MCF 10A (cell line): Measurements from ENCODE around the gene FADS3. TPM values are rescaled to one million over a fixed set of nuclear protein-coding genes. Genes with fewer than 3 reads are reported as not detected.

Experiments
- BruUV-seq: library from RNA; stranded (reverse); fragments of 400-500 nt; replicated peaks from 2 replicates; lab custom pipeline; 2021; lab: Mats Ljungman, UMichigan
- CTCF ChIA-PET: fragments of 300-600 bp; sonication (Branson Sonifier 250); formaldehyde crosslinking; extraction: SDS; loops from one replicate; lab custom pipeline; 2021; ENCODE audit warnings: antibody characterized with exemption, inconsistent platforms; lab: Yijun Ruan, JAX
- POLR2A ChIA-PET: fragments of 300-600, 350-650 bp; sonication (Branson Sonifier 250); formaldehyde crosslinking; extraction: SDS; loops from one replicate; lab custom pipeline; 2020; ENCODE audit warnings: antibody characterized with exemption, inconsistent platforms; lab: Yijun Ruan, JAX
- DNase-seq: peaks from one replicate; pipeline ENCODE4 v3.0.0-alpha.2; 2018; ENCODE audit not compliant: unreplicated experiment
- H3K27ac Mint-ChIP-seq: one replicate; pipeline ENCODE4 v1.8.0; 2022; ENCODE audit warnings: mild to moderate bottlenecking, low read depth, mixed read lengths; ENCODE audit not compliant: unreplicated experiment
- H3K27me3 Mint-ChIP-seq: one replicate; pipeline ENCODE4 v1.8.0; 2022; ENCODE audit warnings: mixed read lengths; ENCODE audit not compliant: insufficient read depth, unreplicated experiment
- H3K36me3 Mint-ChIP-seq: one replicate; pipeline ENCODE4 v1.8.0; 2022; ENCODE audit warnings: mild to moderate bottlenecking, moderate library complexity, mixed read lengths; ENCODE audit not compliant: insufficient read depth, unreplicated experiment
- H3K4me1 Mint-ChIP-seq: one replicate; pipeline ENCODE4 v1.8.0; 2022; ENCODE audit warnings: mixed read lengths; ENCODE audit not compliant: insufficient read depth, unreplicated experiment
- H3K4me3 Mint-ChIP-seq: one replicate; pipeline ENCODE4 v1.8.0; 2022; ENCODE audit warnings: mild to moderate bottlenecking, moderate library complexity, mixed read lengths; ENCODE audit not compliant: unreplicated experiment
- H3K9me3 Mint-ChIP-seq: one replicate; pipeline ENCODE4 v1.8.0; 2022; ENCODE audit warnings: mixed read lengths; ENCODE audit not compliant: unreplicated experiment
- CTCF ChIP-seq: fragments of 200-600 bp; IDR thresholded peaks from one replicate; pipeline ENCODE4 v1.8.0; 2022; ENCODE audit warnings: antibody characterized with exemption, mild to moderate bottlenecking; ENCODE audit not compliant: unreplicated experiment
- intact Hi-C: fragments of 100-400 bp; cut with micrococcal nuclease; formaldehyde crosslinking; loops from 2 replicates; pipeline ENCODE4 v1.14.1; 2022
- total RNA-seq: library from RNA; stranded (reverse); gene quantifications from 2 replicates; pipeline ENCODE4 v1.2.3, GENCODE V29; 2022

The FADS3 gene
- total RNA-seq, 1 experiment from 2014 or later = 145 TPM

GRCh38 chr11:61912530-61912898 is 21.2 kb upstream of the FADS3 start:
- no peak for DNase-seq
- TF ChIP-seq CTCF = no peak
- Mint-ChIP-seq H3K27ac (no peak overlapping the region), H3K27me3 (peaks cover 2% of the 10 kb centered on the region), H3K4me1 (no peaks in the 10 kb centered on the region), H3K4me3 (no peak overlapping the region), H3K36me3 (peaks cover 3% of the 10 kb centered on the region), H3K9me3 (no peaks in the 10 kb centered on the region)
- intact Hi-C loops = no loop called here
- ChIA-PET POLR2A (interaction anchor here (0.6 kb wide), 1 partner anchor 211 kb away, joined by 3 read pairs; no protein-coding TSS in a partner anchor), CTCF (interaction anchor here (0.7 to 1.5 kb wide), 2 partner anchors 35 to 169 kb away, joined by 4 to 7 read pairs; no protein-coding TSS in a partner anchor)
- BruUV-seq = no TSS peak

- BruUV-seq = no TSS peak
- no peaks in the 10 kb centered on the region for H3K27me3 Mint-ChIP-seq
- ChIA-PET POLR2A (interaction anchor here (0.6 kb wide), 1 partner anchor 211 kb away, joined by 3 read pairs; no protein-coding TSS in a partner anchor), CTCF (interaction anchor here (0.6 to 0.7 kb wide), 2 partner anchors 36 to 48 kb away, joined by 3 to 4 read pairs; no protein-coding TSS in a partner anchor)
- H3K9me3 Mint-ChIP-seq = no peaks in the 10 kb centered on the region
- no peak for TF ChIP-seq CTCF
- intact Hi-C loops = no loop called here
- no peak for DNase-seq
- H3K4me3 Mint-ChIP-seq = no peak overlapping the region
- H3K36me3 Mint-ChIP-seq = peaks cover 4% of the 10 kb centered on the region
- H3K27ac Mint-ChIP-seq = no peak overlapping the region
- no peaks in the 10 kb centered on the region for H3K4me1 Mint-ChIP-seq
Observed at GRCh38 chr11:61911701-61912529, 20.6 kb upstream of the FADS3 start.

GRCh38 chr11:61911128-61911700 is 19.9 kb upstream of the FADS3 start:
- no peak for DNase-seq
- no peaks in the 10 kb centered on the region for H3K27me3 Mint-ChIP-seq
- POLR2A ChIA-PET = no interaction called here
- no peak overlapping the region for H3K4me3 Mint-ChIP-seq
- TF ChIP-seq CTCF = no peak
- no peak overlapping the region for H3K27ac Mint-ChIP-seq
- BruUV-seq = no TSS peak
- intact Hi-C loops = no loop called here
- peaks cover 4% of the 10 kb centered on the region for H3K36me3 Mint-ChIP-seq
- no peaks in the 10 kb centered on the region for H3K4me1 Mint-ChIP-seq
- CTCF ChIA-PET = interaction anchor here (0.9 to 2.7 kb wide), 3 partner anchors 36 to 150 kb away, joined by 3 to 15 read pairs (median 3); no protein-coding TSS in a partner anchor
- H3K9me3 Mint-ChIP-seq = no peaks in the 10 kb centered on the region
